ENCODE data around the gene REST.

Gene REST

DNA sequence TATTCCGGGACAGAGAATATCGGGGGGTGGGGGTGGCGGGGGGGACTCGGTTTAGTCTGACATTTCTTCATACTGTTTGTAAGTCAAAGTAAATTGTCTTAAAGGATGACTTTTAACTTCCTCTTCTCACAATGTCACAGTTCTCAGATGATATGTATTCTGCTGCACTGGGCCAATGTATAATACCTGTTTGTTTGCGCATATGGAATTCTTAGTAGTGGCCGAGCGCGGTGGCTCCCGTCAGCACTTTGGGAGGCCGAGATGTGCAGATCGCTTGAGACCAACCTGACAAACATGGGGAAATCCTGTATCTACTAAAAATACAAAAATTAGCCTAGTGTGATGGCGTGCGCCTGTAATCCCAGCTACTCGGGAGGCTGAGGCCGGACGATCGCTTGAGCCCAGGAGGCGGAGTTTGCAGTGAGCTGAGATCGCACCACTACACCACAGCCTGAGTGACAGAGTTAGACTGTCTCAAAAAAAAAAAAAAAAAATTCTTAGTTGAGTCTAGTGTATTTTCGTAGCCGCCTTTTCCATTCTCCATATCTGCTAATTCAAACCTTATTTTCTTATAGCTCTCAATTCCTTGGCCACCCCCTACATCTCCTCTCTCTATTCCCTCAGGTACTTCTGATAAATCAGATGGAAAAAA, 71.8 kb downstream of the REST start:
- DNase-seq, result peak; percentile 16 to 35

DNA sequence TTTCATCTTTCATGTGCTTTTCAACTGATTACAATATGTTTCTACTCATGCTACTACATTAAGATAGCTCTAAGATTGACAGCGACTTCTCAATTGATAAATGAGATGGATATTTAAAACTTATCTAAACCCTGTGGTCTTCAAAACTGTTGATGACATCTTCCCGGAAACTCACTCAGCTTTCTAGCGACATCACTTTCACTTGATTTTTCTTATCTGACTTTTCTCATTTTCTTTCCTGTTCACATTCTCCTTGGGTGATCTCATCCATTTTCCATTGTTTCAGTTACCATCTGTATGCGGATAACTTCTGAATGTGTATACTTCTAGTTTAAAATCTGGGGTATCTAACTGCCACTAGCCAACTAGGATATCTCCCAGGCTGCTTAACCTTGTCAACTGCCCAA, 74.1 kb downstream of the REST start:
- DNase-seq, result no peak

DNA sequence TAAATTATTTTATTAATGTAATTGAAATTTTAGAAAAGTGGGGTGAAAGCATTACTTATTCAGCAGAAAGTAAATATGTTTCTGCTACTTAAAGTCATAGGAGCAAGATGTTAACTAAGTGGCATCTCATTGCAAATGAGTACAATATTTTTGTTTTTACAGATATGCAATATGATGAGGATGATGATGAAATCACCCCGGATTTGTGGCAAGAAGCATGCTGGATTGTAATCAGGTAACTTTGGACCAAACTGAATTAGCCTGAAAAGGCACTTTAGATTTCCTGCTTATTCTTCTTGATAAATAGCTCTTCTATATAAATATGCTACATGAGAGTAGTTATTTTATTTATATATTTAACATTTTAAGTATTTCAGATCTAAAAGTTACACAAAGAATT, 78.5 kb downstream of the REST start:
- DNase-seq, result no peak

DNA sequence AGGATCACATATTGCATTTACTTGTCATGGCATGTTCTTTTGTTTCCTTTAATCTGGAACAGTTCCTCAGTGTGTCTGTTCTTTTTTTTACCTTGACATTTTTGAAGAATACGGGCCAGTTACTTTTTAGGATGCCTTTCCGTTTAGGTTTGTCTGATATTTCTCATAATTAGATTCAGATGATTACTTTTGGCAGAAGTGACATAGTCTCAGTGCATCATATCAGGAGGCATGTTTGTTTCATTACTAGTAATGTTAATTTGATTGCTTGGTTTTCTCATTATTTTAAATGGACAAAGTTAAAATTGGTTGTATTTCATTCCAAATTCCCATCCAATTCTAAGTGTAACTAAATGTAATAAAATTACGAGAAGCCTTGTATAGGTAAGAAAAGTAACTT, 79.3 kb downstream of the REST start:
- DNase-seq, result no peak

DNA sequence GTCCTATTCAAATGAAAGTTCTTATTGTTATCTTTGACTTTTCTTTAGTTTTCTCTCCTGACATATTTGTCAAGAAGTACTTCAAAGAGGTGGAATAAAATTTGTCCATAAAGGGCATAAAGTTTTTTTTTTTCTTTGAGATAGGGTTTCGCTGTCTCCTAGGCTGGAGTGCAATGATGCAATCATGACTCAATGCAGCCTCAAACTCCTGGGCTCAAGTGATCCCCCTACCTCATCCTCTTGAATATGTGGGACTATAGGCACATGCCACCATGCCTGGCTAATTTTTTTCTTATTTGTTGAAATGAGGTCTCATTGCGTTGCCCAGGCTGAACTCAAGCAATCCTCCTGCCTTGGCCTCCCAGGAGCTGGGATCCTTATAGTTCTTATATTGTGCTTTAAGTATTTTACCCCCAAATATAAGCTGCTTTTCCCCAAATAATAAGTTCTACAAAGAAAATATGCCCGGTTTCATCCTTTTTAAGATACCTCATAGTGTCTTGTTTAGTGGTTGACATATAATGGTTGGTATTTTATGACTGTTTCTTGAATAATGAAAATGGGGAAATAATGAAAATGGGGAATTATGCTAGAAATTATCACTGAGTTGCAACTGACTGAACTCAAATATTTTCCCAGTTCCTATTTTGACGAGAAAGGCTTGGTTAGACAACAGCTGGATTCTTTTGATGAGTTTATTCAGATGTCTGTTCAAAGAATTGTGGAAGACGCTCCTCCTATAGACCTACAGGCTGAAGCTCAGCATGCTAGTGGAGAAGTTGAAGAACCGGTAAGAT, 82.6 kb downstream of the REST start:
- no peak for DNase-seq

DNA sequence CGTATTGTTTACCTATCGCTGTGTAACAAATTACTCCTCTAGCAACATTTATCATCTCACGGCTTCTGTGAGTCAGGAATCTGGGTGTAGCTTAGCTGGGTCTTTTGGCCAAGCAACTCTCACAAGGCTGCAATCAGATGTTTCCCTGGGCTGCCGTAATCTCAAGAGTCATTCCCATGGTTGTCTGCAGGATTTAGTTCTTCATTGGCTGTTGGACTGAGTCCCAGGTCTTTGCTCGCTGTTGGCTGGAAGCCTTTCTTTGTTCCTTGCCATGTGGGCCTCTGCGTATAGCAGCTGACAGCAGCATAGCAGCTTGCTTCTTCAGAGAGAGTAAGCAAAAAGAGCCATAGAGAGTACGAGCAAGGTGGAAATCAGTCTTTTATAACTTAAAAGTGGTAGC, 87.8 kb downstream of the REST start:
- no peak for DNase-seq

DNA sequence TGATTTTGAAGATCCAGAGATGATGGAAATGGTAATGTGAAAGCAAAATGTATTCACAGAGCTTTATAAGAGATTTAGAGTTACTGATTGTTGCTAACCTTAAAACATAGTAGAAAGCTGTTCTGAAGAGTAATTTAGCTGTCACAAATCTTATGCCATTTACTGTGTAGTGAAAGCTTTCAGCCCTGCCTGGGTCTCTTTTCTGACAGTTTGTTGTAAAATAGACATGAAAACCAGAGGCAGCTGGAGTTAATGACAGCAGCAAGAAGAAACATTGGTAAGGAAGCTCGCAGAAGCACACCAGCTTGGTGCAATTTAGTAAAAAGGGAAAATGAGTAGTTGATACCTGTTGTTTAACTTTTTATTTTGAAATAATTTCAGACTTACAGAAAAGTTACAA, 92.1 kb downstream of the REST start:
- DNase-seq, result no peak

DNA sequence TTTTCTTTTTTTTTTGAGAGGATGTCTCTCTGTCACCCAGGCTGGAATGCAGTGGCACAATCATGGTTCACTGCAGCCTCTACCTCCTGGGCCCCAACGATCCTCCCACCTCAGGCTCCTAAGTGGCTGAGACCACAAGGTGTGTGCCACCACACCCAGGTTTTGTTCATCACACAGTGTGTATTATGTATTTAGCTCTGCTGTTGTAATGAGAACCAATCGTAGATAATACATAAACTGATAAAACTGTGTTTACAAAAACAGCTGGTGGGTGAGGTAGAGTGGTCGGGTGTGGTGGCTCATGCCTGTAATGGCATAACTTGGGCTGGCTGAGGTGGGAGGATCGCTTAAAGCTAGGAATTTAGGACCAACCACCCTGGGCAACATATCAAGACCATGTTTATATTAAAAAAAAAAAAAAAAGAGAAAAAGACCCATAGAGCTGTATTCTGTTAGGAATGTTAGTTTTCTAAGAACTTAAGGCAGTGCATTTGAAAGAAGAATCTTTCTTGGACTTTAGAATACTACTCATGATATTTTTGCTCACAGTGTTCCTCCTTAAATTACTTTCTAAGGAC, 105.9 kb downstream of the REST start:
- DNase-seq, result no peak

Measured in activated CD4-positive, alpha-beta T cell treated with anti-CD3 and anti-CD28 coated beads for 4 hours (primary cell).